Ammon's horn (tissue), 1 donor: Measurements from ENCODE around the gene ANKS1B.

Source experiments
- DNase-seq: peaks from one replicate; pipeline ENCODE4 v3.0.0-alpha.2; 2016; ENCODE audit warnings: low spot score

The ANKS1B gene

DNA sequence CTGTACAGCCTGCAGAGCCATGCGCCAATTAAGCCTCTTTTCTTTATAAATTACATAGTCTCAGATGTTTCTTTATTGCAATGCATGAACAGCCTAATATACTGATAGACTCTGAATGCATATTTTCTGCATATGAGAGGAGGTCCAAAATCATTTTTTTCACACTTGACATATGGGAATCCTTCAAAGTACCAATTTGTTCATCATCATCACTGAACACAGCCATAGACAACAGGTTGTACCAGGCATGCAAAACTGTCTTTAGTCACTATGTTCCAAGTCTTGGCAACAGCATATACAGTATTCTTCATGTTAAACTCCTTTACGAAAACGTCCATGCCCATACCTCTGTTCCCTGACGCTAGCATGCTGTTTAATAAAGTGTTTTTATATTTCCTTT lies 807.9 kb downstream of the ANKS1B start:
- no peak for DNase-seq

DNA sequence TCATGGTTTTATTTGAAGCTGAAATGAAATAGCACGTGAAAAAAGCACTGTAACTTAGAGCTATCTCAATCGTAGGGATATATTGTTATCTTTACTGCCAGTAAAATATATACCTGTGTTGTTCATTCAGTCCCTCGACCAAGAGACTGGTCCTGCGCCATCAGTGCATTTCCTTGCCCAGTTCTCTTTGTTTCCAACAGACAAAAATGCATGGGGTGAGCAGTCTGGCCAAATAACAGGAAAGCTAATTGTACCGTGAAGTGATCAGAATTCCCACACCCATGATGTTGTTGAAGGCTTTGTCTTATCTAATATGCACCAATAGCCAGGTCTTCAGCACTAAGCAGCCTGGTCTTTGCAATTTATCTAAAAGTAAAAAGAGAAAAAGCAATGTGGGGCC lies 814.3 kb downstream of the ANKS1B start:
- DNase-seq = no peak

DNA sequence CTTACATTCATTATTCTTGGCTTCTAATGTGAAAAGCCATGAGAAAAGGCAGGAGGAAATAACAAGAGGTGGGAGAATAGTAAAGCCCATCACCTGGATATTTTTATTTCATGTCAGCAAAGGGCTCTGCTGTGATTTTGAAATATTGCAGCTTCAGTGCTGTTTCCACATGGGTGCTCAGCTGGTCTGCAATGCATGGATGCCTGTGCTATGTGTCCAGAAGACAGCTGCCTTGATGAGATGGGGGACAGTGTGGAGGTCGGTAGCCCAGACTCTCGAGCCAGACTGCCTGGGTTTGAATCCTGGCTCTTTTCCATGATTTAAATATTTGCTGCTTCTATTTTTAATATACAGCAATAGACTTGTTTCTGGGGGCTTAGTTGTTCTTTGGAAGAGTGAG lies 814.7 kb downstream of the ANKS1B start:
- DNase-seq = no peak

DNA sequence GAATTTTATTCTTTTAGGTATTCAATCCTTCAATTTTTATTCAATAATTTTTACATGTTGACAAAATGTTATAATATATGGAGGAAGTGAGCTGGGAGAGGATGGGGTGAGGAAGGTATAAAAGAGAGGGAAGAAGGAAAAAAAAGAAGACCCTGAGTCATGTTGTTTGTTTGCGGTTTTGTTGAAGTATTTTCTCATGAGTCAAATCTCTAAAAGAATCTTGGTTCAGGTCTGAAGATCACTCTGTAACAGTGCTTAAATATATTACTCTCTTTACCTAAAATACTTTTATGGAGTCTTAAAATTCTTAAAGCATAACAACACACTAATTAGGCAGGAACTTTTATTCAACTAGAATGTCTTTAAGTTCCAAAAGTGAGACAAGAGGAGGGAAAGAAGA lies 826.8 kb downstream of the ANKS1B start:
- DNase-seq = no peak

DNA sequence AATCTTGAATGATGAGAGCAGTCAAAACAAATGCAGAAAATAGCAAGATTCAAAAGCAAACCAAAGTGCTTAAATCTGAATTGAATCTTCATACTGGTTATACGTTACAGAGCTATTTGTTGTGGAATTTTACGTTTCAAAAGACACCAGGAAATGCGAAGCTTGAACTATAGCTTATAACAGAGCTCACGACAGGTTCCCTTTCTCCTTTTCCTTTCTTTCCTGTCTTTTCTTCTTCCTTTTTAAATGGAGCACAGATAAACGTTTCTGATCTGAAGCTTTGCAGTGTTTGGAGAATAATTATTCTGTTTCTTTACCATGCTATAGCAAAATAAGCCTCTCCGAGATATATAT lies 829.8 kb downstream of the ANKS1B start:
- DNase-seq = no peak

DNA sequence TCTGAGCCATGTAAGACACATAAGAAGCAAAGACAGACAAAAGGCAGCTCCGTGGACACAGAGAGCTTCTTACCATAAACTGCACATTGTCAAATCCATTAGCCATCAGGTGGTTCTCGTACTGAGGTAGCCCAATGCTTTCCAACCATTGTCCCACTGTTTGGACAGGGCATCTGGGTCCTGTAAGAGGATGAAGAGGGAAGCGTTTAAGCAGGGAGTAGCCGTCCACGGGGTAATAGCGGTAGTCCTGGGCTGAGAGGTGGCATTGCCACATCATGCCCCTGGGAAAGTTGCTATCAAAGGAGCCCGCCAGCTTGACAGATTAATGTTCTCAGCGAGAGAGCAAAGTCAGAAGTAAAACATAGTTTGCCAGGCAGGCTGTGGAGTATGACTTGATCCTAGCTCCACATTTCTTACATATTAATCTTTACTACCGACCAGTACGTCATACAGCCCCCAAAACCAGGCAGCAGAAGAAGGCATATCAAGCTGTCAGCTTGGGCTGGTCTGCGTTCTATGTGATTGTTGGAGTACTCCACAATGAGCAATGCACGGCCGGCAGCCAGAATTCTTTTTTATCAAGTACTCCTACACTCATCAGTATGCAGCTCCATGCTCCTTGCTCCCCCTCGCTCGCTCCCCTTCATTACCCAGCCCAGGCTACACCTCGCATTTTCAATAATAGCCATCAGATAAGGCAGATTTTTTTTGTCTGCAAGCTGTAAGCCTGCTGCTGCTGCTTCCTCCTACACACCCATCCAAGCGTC lies 830.3 kb downstream of the ANKS1B start:
- peak; percentile 76 for DNase-seq

DNA sequence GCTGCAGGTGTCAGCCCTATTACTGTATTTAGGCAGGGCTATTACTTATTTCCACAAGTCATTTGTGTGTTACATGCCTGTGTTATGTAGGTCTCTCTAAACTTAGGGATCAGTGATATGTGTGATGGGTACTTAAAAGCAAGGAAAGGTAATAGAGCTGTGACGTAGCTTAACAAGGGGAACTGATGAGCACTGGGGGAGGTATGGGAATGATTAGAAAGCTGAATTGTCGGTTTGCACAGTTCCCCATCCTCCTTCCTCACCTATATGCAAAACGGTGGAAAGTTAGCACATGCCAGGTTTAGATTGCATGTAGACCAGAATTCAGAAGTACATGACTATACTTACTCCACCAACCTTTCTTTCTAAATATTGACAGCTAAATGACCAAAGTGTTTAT lies 831.4 kb downstream of the ANKS1B start:
- no peak for DNase-seq

DNA sequence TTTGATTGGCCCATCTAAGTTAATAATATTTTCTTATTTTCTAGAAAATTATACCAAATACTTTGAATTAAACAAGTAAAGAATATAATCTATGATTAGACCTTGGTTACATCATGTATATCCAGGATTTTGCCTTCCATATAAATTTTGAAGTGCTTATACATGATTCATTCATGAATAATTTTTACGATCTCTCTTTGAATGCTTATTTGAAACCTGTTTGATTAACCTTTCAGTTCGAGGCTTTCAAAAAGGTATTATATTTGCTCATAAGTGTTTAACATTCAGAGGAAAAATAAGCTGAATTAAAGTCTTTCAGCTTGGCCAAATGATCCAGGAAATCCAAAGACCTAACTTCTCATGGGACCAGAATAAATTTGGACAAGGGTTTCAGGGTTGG lies 832.4 kb downstream of the ANKS1B start:
- no peak for DNase-seq

DNA sequence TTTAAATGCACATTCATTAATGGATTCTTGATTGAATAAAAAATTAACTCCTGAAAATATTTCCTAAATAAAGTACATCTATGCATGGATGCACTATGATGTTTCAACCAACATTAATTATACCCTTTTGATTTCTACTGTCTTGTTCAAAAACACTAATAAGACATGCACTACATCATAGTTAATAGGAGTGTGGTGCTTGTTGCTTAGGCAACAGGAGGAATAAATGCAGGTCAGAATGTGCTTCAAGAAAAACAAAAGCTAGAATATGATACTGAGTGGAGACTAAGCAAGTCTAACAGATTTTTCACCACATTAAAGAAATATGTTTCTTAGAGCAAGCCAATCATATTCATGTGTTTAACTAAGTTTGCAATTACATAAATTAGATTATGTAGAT lies 833.0 kb downstream of the ANKS1B start:
- DNase-seq = no peak

DNA sequence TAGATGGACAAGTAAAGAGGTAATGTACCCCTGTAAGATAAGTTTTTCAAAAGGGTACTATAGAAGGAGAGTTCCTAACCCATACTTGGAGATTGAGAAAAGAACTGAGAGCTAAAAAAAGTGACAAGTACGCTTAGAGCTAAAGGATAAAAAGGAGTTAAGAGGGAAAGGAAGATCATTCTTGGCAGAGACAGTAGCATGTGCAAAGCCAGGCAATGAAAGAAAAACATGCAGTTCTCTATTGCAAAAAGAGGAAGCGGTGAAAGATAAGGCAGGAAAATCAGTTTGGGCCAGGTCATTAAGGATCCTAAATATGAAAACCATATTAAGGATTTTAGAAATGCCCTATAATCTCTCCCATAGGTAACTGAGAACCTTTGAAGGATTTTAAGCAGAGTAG lies 837.6 kb downstream of the ANKS1B start:
- no peak for DNase-seq

DNA sequence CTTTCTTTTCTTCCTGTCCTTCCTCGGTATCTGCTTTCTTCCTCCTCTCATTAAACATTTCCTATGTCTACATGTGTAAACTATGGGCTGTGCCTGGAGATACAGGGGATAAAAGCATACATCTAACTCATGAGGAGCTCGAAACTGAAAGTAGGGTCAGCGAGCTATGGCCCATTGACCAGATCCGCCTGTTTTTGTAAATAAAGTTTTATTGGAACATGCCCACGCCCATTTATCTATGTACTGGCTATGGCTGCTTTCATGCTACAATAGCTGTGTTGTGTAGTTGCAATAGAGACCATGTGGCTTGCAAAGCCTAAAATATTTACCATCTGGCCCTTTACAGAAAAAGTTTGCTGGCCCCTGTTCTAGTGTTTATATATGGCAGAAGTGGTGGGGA lies 838.0 kb downstream of the ANKS1B start:
- no peak for DNase-seq

DNA sequence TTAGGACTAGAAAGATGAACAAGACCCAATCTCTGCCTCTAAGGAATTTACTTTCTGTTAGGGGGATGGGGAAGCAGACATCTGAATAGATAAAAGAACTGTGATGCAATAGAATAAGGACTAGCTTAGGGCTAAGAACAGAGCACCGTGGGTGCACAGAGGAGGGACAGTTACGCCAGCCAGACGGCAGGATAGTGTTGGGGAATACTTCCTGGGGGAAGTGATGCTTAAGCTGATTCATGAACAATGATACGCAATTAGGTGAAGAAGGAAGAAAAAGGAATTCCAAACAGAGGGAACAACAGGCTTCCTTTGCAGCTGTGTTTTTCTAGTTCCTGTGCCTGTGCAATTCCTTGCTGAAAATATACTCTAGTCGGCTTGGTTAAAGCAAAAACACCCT lies 838.6 kb downstream of the ANKS1B start:
- no peak for DNase-seq

DNA sequence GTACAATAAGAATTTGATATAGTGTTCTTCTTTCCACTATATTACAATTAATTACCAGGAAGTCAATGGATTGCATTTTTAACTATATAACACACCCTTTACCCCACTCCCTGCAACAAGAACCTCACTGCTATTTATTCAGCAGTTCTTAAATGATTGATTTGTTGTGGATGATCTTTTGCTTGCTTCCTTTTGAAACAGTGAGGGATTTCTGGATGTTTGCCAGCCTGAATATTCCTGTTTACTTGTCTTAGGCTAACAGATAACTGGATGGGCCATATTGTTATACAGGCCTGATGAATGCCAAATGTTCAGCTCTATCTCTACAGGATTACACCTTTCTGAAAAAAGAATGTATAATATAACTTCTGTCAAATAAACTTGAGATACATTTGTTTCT lies 842.1 kb downstream of the ANKS1B start:
- DNase-seq = no peak

DNA sequence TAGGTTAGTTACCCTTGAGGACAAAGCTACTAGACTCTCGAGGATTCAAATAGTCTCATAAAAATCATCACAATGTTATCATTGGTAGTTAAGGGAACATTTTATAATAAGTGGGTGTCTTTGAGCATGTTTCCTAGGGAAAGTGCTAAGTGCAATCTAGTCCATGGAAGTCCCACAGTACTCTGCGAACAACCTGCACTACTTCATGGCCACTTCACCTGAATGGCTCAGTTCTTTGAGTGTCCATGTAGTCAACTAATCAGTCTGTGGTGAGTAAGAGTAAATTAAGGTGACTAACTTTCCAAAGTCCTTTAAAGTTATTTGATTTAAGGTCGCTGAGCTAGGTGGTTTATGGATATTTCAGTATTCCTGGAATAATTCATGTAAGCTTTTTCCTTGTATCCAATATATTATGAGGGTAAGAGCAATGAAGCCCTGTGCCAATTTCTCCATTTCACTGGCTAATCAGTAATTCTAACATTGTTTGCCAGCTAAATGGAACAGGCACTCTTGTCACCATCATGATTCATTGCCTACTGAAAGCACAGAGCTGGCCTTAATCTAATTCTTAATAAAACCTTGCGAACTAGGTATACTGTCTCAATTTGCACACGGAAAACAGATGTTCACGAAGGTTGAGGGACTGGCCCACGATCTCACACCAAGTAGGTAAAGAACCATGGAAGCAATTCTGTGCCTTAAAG lies 844.6 kb downstream of the ANKS1B start:
- DNase-seq = no peak

DNA sequence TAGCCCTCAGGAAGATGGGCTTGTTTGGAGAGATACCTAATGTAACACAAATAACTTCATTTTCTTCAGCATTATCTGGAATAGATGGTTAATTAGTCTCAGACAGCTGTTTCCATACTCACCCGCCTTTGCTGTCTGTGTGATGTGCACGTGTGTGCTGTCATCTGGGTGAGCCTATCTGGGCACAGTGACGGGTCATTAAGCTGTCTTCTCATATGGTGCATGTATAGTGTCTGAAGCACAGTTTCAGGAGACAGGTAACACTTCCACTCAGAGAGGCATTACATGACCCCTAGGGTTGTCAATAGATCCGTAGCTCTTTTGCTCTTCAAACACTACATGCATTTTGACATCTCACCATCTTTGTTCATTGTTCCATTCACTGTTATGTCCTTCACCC lies 846.3 kb downstream of the ANKS1B start:
- no peak for DNase-seq

DNA sequence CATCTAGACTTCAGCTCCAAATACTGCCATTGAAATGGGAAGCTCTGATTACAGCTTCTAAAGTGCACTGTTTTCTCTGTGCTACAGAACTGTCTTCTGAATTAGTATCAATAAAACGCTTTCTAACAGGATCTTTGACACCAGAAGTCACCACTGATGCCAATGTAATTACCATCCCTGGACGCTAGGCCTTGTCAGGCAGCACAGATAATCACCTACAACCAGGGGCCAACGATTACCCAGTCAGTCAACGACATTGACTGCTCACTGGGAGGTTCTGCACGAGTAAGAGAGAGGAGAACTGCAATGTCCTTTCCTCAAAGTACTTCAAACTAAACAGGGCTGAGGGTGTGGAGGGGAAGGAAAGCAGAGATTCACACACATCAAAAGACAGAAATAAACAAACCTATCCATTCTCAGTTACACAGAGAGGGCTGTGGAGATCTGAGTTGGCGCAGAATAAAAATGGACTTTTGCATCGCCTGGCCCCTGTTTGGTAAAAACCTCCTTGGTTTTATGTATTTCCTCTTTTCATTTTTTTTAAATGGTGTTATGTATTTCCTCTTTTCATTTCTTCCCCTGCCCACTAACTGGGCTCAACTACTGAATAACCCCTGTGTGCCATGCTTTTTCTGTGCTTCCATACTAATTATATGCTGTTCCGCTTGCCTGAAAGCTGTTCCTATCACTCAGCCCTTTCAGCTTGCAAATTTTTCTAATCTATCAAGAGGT lies 847.4 kb downstream of the ANKS1B start:
- DNase-seq = no peak

DNA sequence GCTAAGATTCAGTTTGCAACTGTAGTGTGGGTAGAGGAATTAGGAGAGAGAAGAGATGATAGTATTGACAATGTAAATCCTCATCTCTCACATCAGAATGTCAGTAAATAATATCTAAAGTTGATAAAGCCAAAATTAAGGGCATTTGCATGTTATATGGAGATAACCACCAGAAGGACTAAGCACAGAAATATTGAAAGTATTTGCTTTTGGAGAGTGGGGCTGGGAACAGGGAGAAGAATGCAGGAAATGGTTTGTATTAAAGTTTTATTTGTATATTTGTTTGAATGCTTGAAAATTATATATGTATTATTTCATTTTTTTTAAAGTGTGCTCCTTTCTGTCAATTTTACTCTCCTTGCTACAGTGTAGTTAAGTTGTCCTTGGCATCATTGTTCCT lies 848.2 kb downstream of the ANKS1B start:
- no peak for DNase-seq

DNA sequence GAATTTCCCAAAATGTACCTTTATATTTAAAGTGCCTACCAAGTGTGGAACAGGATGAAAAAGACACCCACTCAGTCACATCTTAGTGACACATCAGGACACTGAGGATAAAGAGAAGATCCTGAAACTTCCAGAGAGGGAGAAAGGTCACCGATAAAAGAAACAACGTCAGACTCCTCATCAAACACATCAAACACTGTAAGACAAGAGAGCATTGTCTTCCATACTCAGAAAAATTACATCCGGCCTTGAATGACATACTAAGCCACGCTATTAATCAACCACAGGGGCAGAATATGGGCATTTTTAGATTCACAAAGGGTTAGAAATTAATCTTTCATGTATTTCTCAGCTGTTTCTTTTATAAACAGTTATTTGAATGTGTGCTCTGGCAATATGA lies 849.4 kb downstream of the ANKS1B start:
- no peak for DNase-seq

DNA sequence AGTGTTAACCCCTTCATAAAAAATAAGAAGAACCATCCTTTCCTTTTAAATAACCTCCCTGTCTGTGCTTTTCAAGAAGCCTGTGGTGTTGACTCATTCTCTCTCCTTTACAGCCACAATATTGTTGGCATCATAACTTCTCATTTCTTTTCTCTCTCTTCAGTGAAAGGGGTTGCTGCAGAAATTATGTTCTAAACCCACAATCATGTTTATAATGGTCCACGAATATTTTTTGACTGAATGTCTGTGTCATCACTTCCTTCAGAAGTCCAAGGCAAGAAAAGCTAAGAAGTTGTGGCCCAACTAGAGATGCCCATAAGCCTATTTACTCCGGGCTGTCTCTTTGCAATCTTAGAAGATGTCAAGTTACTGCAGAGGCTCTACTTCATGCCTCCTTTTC lies 851.3 kb downstream of the ANKS1B start:
- DNase-seq = no peak

DNA sequence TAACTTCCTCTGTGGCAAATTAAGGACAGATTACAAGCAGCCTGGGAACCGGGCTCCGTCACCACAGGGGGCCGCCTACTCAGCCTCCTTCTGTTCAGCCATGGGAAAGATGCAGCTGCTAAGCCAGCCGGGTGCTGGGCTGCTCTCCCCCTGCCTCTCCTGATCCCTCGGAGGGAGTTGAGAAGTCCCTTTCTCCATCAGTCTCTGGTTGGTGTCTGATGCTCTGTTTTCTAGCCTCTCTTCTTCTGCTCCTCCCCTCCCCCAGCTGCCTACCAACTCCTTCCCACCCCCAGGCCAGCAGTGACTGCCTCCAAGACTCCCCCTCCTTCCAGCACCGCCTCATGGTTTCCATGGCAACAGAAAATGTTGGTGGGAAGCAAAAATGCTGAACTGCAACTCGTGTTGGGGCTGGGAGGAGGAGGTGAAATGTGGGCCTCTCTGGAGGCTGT lies 853.0 kb downstream of the ANKS1B start:
- DNase-seq = peak; percentile 70

DNA sequence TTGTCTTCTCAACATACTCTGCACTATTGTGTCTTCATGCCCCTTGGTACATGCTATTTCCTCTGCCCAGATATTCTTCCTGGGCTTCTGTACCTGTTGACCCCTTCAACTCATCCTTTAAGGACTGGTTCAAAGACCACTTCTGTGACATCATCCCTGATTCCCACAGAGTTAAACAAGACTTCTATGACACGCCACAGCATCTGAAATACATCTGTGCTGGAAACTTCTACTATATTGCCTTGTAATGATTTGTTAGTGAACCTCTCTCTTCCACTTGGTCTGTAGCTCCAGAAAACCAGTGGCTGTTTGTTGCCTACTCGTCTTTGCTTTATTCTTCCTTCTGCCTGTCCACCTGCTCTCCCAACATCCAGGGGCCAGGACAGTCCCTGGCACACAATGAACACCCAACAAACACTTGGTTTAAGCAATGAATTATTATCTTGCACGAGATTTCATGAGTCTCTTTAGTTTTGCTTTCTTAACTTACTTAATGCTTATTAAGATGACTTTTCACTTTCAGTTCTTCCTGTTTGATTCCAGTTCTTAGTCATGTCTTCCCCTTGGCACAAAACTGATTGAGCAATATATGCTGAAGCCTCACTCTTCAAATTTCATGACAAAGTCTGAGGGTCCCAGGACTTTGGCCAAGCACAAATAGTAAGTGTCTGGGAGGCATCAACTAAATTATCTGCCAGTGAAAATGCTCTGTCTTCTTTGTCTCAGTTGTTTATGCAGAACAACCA lies 853.8 kb downstream of the ANKS1B start:
- DNase-seq = no peak

DNA sequence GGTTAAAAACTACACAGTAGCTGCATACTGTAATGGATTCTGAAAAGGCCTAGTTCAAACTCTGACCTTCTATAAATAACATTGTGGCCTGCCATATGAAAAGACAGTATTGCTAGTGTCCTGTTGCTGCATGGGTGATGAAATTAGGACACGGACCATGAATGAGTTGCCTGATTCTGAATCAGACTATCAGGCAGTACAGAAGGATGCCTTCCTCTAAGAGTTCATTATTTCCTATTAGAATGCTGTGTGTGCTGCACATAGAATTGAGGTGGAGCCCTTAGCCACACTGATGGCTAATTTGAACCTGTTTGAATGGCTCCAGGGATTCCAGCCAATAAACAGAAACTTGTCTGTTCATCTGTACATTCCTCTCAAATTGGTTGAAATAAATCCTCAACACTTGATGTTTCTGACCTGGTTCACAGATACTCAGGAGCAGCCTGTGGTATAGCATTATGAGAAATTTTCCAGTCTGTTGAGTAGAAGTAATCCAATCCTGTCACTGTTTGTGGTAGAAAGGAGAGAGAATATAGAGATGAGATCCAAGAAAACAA lies 856.4 kb downstream of the ANKS1B start:
- DNase-seq = no peak
